ENCODE measurements around the gene CHSY3.

CHSY3 gene

DNA sequence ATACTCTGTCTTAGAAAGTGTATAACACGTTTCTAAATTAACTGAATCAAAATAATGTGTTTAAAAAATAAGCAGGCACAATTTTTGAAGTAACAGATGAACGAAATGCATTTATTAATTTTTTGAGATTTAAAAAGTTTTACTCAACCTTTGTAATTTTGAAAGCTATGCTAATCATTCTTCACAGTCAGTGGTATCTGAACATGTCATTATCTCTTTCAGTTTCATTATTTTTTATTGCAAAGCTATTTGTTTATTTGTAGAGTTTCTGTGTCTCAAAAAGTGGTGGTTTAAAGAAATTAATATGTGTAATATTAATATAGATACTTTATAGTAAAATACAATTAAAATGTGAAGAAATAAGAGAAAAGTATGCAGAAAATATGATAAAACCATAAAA lies 11.2 kb downstream of the CHSY3 start:
- no peak overlapping the region for H3K4me3 ChIP-seq (ENCODE audit: low read length)
- no peak for TF ChIP-seq ZNF274 (IDR thresholded peaks at IDR 0.05; ENCODE audit: low read depth, low read length)

- no peak for TF ChIP-seq ZNF274 (IDR thresholded peaks at IDR 0.05; ENCODE audit: low read depth, low read length)
- no peak overlapping the region for H3K4me3 ChIP-seq (ENCODE audit: low read length)
These were observed 13.0 kb downstream of the CHSY3 start for GRCh38 chr5:129917224-129917623.

DNA sequence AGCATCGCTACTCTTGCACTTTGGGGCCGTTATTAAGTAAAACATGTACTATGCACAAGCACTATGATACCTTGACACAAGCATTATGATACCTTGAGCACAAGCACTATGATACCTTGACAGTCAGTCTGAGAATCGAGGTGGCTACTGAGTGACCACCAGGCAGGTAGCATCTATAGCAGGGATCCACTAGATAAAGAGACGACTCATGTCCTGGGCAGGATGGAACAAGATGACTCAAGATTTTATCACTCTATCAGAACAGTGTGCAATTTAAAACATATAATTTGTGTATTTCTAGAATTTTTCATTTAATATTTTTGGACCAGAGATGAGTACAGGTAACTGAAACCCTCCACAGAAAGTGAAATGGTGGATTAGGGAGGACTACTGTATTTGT lies 16.9 kb downstream of the CHSY3 start:
- no peak overlapping the region for H3K4me3 ChIP-seq (ENCODE audit: low read length)
- TF ChIP-seq ZNF274 (IDR thresholded peaks at IDR 0.05; ENCODE audit: low read depth, low read length), result no peak

DNA sequence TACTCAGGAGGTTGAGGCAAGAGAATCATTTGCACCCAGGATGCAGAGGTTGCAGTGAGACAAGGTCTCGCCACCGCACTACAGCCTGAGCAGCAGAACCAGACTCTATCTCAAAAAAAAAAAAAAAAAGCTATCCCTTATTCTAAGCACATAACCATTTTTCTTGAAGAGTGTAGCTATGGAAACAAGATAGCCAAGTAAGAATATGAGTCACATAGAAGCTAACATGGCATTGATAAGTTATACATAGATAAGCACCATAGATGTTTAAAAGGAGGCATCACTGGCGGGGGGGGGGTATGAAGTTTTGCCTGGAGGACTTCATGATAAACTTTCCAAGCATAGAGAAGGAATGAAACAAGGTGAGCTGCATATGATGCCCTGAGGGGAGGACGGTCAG lies 26.0 kb downstream of the CHSY3 start:
- H3K4me3 ChIP-seq (ENCODE audit: low read length), result no peak overlapping the region
- TF ChIP-seq ZNF274 (IDR thresholded peaks at IDR 0.05; ENCODE audit: low read depth, low read length), result no peak

- no peak overlapping the region for H3K4me3 ChIP-seq (ENCODE audit: low read length)
- TF ChIP-seq ZNF274 (IDR thresholded peaks at IDR 0.05; ENCODE audit: low read depth, low read length), result no peak
These were observed 31.4 kb downstream of the CHSY3 start for GRCh38 chr5:129935626-129936025.

DNA sequence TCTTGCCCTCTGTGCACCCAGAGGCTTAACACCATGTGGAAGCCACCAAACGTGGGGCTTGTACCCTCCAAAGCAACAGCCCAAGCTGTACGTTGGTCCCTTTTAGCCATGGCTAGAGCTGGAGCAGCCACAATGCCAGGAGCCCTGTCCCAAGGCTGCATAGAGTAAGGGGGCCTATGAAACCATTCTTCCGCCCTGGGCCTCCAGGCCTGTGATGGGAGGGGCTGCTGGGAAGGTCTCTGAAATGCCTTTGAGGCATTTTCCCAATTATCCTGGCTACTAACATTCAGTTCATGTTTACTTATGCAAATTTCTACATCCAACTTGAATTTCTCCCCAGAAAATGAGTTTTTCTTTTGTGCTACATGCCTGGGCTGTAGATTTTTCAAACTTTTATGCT lies 33.8 kb downstream of the CHSY3 start:
- TF ChIP-seq ZNF274 (IDR thresholded peaks at IDR 0.05; ENCODE audit: low read depth, low read length), result no peak
- H3K4me3 ChIP-seq (ENCODE audit: low read length), result no peak overlapping the region

DNA sequence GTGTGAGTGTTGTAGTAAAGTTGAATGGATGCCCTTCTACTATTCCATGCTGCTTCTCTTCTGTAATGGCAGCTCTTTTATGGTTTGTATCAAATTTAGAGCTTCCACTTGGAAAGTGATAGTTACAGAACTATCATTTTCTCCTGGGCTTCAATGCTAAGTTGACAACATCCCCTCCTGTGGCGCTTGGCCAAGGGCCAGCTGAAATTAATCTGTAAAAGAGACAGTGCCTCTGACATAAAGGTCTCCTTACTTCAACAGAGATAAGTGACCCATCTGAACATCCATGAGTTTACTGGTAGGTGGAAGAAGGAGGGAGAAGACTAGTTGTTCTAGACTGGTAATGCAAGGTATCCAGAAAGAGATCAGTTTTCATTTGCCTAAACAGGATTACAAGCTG lies 39.7 kb downstream of the CHSY3 start:
- no peak for TF ChIP-seq ZNF274 (IDR thresholded peaks at IDR 0.05; ENCODE audit: low read depth, low read length)
- no peak overlapping the region for H3K4me3 ChIP-seq (ENCODE audit: low read length)

DNA sequence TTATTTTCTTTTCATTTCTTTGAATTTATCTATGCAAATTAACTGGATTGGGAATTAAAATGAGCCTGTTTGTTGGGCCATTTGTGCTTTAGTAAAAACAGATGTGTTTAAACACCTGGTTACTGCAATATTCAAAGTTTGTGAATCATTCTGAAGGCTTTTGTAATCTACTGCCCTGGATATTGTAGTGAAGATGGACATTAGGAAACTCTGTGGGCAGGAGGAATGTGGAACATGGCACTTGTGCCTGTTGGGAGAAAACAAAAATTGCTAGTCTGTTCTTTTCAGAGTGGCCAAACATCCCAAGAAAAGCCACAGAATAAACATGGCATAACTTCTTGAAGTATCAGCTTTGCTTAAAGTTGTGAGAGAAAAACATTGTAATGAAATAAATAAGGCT lies 40.8 kb downstream of the CHSY3 start:
- H3K4me3 ChIP-seq (ENCODE audit: low read length), result no peak overlapping the region
- no peak for TF ChIP-seq ZNF274 (IDR thresholded peaks at IDR 0.05; ENCODE audit: low read depth, low read length)

- TF ChIP-seq ZNF274 (IDR thresholded peaks at IDR 0.05; ENCODE audit: low read depth, low read length), result no peak
These were observed 41.6 kb downstream of the CHSY3 start for GRCh38 chr5:129945774-129946270.

DNA sequence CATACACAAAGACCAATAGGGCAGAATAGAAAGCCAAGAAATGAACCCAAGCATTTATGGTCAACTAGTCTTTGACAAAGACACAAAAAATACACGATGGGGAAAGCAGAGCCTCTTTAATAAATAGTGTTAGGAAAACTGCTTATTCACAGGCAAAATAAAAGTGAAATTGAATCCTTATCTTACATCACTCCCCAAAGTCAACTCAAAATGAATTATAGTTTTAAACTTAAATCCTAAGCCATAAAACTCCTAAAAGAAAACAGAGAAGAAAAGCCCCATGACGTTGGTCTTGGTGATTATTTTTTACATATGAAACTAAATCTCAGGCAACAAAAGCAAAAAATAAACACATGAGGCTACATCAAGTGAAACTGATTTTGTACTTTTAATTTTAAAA lies 46.8 kb downstream of the CHSY3 start:
- H3K4me3 ChIP-seq (ENCODE audit: low read length), result no peak overlapping the region
- TF ChIP-seq ZNF274 (IDR thresholded peaks at IDR 0.05; ENCODE audit: low read depth, low read length), result no peak

More at GRCh38 chr5:129945774-129946270, 41.6 kb downstream of the CHSY3 start:
- no peak overlapping the region for H3K4me3 ChIP-seq (ENCODE audit: low read length)

DNA sequence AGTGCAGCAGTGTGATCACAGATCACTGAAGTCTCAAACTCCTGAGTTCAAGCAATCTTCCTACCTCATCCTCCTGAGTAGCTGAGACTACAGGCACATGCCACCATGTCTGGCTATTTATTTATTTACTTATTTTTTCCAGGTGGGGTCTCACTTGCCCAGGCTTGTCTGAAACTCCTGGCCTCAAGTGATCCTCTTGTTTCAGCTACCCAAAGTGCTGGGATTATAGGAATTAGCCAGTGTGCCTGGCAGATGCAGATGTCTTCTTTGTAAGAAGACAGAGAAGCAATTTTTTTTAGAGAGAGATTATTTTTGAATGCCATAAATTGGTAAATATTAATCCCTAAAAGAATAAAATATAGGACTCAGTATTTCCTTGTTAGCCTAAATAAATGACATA lies 54.3 kb downstream of the CHSY3 start:
- H3K4me3 ChIP-seq (ENCODE audit: low read length), result no peak overlapping the region
- TF ChIP-seq ZNF274 (IDR thresholded peaks at IDR 0.05; ENCODE audit: low read depth, low read length), result no peak

DNA sequence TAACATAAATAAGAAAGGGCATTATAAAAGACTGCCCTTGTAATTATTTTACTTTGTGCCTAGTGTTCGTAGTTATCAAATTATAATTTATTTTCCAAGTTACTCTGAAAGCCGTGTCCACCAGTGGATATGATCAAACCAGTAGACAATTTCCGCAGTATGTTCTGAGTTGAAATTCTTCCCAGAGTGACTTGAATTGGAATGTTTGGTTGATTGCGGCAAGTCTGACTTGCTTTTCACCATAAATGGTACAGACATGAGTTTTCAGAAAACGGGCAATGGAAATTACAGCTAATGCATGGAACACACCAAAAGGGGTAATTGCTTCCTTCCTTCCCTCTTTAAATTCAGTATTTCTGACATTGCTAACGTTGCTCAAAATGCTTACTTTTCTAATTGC lies 56.6 kb downstream of the CHSY3 start:
- no peak for TF ChIP-seq ZNF274 (IDR thresholded peaks at IDR 0.05; ENCODE audit: low read depth, low read length)
- H3K4me3 ChIP-seq (ENCODE audit: low read length), result no peak overlapping the region

GRCh38 chr5:129962506-129962905 lies 58.2 kb downstream of the CHSY3 start:
- no peak for TF ChIP-seq ZNF274 (IDR thresholded peaks at IDR 0.05; ENCODE audit: low read depth, low read length)
- H3K4me3 ChIP-seq (ENCODE audit: low read length), result no peak overlapping the region

GRCh38 chr5:129963359-129963758 lies 59.1 kb downstream of the CHSY3 start:
- no peak for TF ChIP-seq ZNF274 (IDR thresholded peaks at IDR 0.05; ENCODE audit: low read depth, low read length)
- H3K4me3 ChIP-seq (ENCODE audit: low read length), result no peak overlapping the region

GRCh38 chr5:129966071-129966470 lies 61.8 kb downstream of the CHSY3 start:
- no peak overlapping the region for H3K4me3 ChIP-seq (ENCODE audit: low read length)
- no peak for TF ChIP-seq ZNF274 (IDR thresholded peaks at IDR 0.05; ENCODE audit: low read depth, low read length)

- no peak overlapping the region for H3K4me3 ChIP-seq (ENCODE audit: low read length)
- no peak for TF ChIP-seq ZNF274 (IDR thresholded peaks at IDR 0.05; ENCODE audit: low read depth, low read length)
These were observed 67.4 kb downstream of the CHSY3 start for GRCh38 chr5:129971714-129972113.
